Central memory CD8-positive, alpha-beta T cell (primary cell): ENCODE data around the gene PKD1.
"Not testable (repeated sequence)": the region's sequence is repeated elsewhere in the genome, so short reads cannot be mapped to it uniquely, and the experiment has no call there.

Source experiments
- ATAC-seq: fragments of 150-1000 bp; cut with Tn5 transposase; replicated peaks from 2 replicates; pipeline ENCODE4 v1.10.0; 2022; ENCODE audit warnings: mild to moderate bottlenecking, moderate FRiP score, moderate number of reproducible peaks; ENCODE audit not compliant: poor library complexity, severe bottlenecking; ENCODE audit errors: extremely low read depth
- DNase-seq, 2 donors: peaks; one replicate each; pipeline ENCODE4 v3.0.0; 2021; ENCODE audit warnings: low spot score in 2 of 2
- H3K27ac Mint-ChIP-seq: one replicate; pipeline ENCODE4 v1.8.0; 2022; ENCODE audit warnings: low read depth, mild to moderate bottlenecking, moderate library complexity, mixed read lengths
- H3K27me3 Mint-ChIP-seq: one replicate; pipeline ENCODE4 v1.8.0; 2022; ENCODE audit warnings: mixed read lengths
- H3K36me3 Mint-ChIP-seq: one replicate; pipeline ENCODE4 v1.8.0; 2022; ENCODE audit warnings: mild to moderate bottlenecking, moderate library complexity, mixed read lengths; ENCODE audit not compliant: insufficient read depth
- H3K4me1 Mint-ChIP-seq: one replicate; pipeline ENCODE4 v1.8.0; 2022; ENCODE audit warnings: mixed read lengths
- H3K4me3 Mint-ChIP-seq: one replicate; pipeline ENCODE4 v1.8.0; 2022; ENCODE audit warnings: mild to moderate bottlenecking, moderate library complexity, mixed read lengths
- H3K9me3 Mint-ChIP-seq: one replicate; pipeline ENCODE4 v1.8.0; 2022; ENCODE audit warnings: mixed read lengths

PKD1 gene

GRCh38 chr16:2111412-2112335, 24.0 kb downstream of the PKD1 start:
- H3K27me3 Mint-ChIP-seq, H3K4me3 Mint-ChIP-seq, DNase-seq, H3K9me3 Mint-ChIP-seq, H3K4me1 Mint-ChIP-seq, ATAC-seq, H3K27ac Mint-ChIP-seq: not testable (repeated sequence)
- peaks cover 10% of the 10 kb centered on the region for H3K36me3 Mint-ChIP-seq

GRCh38 chr16:2111009-2111353, 24.7 kb downstream of the PKD1 start:
- not testable (repeated sequence) for H3K4me1 Mint-ChIP-seq, H3K9me3 Mint-ChIP-seq, H3K36me3 Mint-ChIP-seq, DNase-seq, ATAC-seq, H3K4me3 Mint-ChIP-seq, H3K27me3 Mint-ChIP-seq, H3K27ac Mint-ChIP-seq

- H3K27ac Mint-ChIP-seq: not testable (repeated sequence)
Observed at GRCh38 chr16:2110332-2111008, 25.2 kb downstream of the PKD1 start.

GRCh38 chr16:2109872-2110271, 25.8 kb downstream of the PKD1 start:
- not testable (repeated sequence) for H3K36me3 Mint-ChIP-seq, ATAC-seq, DNase-seq, H3K4me3 Mint-ChIP-seq, H3K4me1 Mint-ChIP-seq, H3K27ac Mint-ChIP-seq, H3K27me3 Mint-ChIP-seq, H3K9me3 Mint-ChIP-seq

More at GRCh38 chr16:2110332-2111008, 25.2 kb downstream of the PKD1 start:
- not testable (repeated sequence) for ATAC-seq, H3K4me1 Mint-ChIP-seq, H3K36me3 Mint-ChIP-seq, H3K4me3 Mint-ChIP-seq, H3K27me3 Mint-ChIP-seq, H3K9me3 Mint-ChIP-seq, DNase-seq

GRCh38 chr16:2109271-2109580, 26.5 kb downstream of the PKD1 start:
- H3K9me3 Mint-ChIP-seq, H3K27me3 Mint-ChIP-seq, H3K4me1 Mint-ChIP-seq, DNase-seq, H3K4me3 Mint-ChIP-seq, H3K27ac Mint-ChIP-seq, H3K36me3 Mint-ChIP-seq, ATAC-seq: not testable (repeated sequence)

- not testable (repeated sequence) for H3K4me1 Mint-ChIP-seq, DNase-seq, H3K36me3 Mint-ChIP-seq, ATAC-seq, H3K9me3 Mint-ChIP-seq, H3K27ac Mint-ChIP-seq, H3K4me3 Mint-ChIP-seq, H3K27me3 Mint-ChIP-seq
Observed at GRCh38 chr16:2108446-2109270, 27.0 kb downstream of the PKD1 start.

GRCh38 chr16:2107791-2108125, 27.9 kb downstream of the PKD1 start:
- H3K4me3 Mint-ChIP-seq, H3K4me1 Mint-ChIP-seq, H3K27me3 Mint-ChIP-seq, H3K9me3 Mint-ChIP-seq, DNase-seq, H3K27ac Mint-ChIP-seq, H3K36me3 Mint-ChIP-seq, ATAC-seq: not testable (repeated sequence)

GRCh38 chr16:2107121-2107790, 28.4 kb downstream of the PKD1 start:
- H3K27me3 Mint-ChIP-seq, H3K36me3 Mint-ChIP-seq, DNase-seq, H3K9me3 Mint-ChIP-seq, ATAC-seq, H3K27ac Mint-ChIP-seq, H3K4me3 Mint-ChIP-seq, H3K4me1 Mint-ChIP-seq: not testable (repeated sequence)

- H3K4me1 Mint-ChIP-seq, ATAC-seq: not testable (repeated sequence)
Observed at GRCh38 chr16:2106211-2106610, 29.5 kb downstream of the PKD1 start.

GRCh38 chr16:2105769-2106168, 29.9 kb downstream of the PKD1 start:
- not testable (repeated sequence) for H3K4me3 Mint-ChIP-seq, H3K27me3 Mint-ChIP-seq, ATAC-seq, DNase-seq, H3K27ac Mint-ChIP-seq, H3K4me1 Mint-ChIP-seq, H3K36me3 Mint-ChIP-seq, H3K9me3 Mint-ChIP-seq

More at GRCh38 chr16:2106211-2106610, 29.5 kb downstream of the PKD1 start:
- H3K9me3 Mint-ChIP-seq, H3K4me3 Mint-ChIP-seq, H3K27me3 Mint-ChIP-seq, DNase-seq, H3K27ac Mint-ChIP-seq, H3K36me3 Mint-ChIP-seq: not testable (repeated sequence)

GRCh38 chr16:2105291-2105690, 30.4 kb downstream of the PKD1 start:
- H3K36me3 Mint-ChIP-seq, ATAC-seq, DNase-seq, H3K27me3 Mint-ChIP-seq, H3K27ac Mint-ChIP-seq, H3K4me1 Mint-ChIP-seq, H3K4me3 Mint-ChIP-seq, H3K9me3 Mint-ChIP-seq: not testable (repeated sequence)

GRCh38 chr16:2104464-2104863, 31.2 kb downstream of the PKD1 start:
- not testable (repeated sequence) for H3K4me3 Mint-ChIP-seq, H3K4me1 Mint-ChIP-seq, DNase-seq, H3K9me3 Mint-ChIP-seq, H3K36me3 Mint-ChIP-seq, H3K27me3 Mint-ChIP-seq
- ATAC-seq: peak; percentile 19
- H3K27ac Mint-ChIP-seq: peak overlapping the region; percentile 44
